Aorta (tissue), 5 donors: ENCODE data around the gene UBXN7. TPM values are rescaled to one million over a fixed set of nuclear protein-coding genes. Genes with fewer than 3 reads are reported as not detected.
"Not testable (repeated sequence)": the region's sequence is repeated elsewhere in the genome, so short reads cannot be mapped to it uniquely, and the experiment has no call there.

Source experiments
- ATAC-seq: fragments of 200-7000 bp; cut with Tn5 transposase; one replicate; pipeline ENCODE4 v1.9.1; 2022; ENCODE audit warnings: moderate library complexity; ENCODE audit not compliant: low FRiP score
- DNase-seq, 2 donors: peaks; one replicate each; pipeline ENCODE4 v3.0.0-alpha.2; 2020
- H3K27ac ChIP-seq, 2 donors: one replicate each; pipeline ENCODE4 v1.5.1; 2013; ENCODE audit warnings: low read length in 2 of 2, mild to moderate bottlenecking in 2 of 2, moderate library complexity in 2 of 2, control low read depth in 1 of 2, inconsistent platforms in 1 of 2, low read depth in 1 of 2
- H3K27me3 ChIP-seq, 2 donors: one replicate each; pipeline ENCODE4 v1.6.1; 2013; ENCODE audit warnings: control low read depth in 1 of 2, low read length in 1 of 2, mild to moderate bottlenecking in 1 of 2, moderate library complexity in 1 of 2; ENCODE audit not compliant: insufficient read depth in 2 of 2, control insufficient read depth in 1 of 2
- H3K36me3 ChIP-seq, 2 donors: one replicate each; pipeline ENCODE4 v1.6.1; 2013; ENCODE audit warnings: control low read depth in 1 of 2, low read length in 1 of 2, mild to moderate bottlenecking in 1 of 2; ENCODE audit not compliant: insufficient read depth in 2 of 2, control insufficient read depth in 1 of 2
- H3K4me1 ChIP-seq, 2 donors: one replicate each; pipeline ENCODE4 v1.6.1; 2013; ENCODE audit warnings: low read length in 2 of 2, control low read depth in 1 of 2, mild to moderate bottlenecking in 1 of 2, moderate library complexity in 1 of 2; ENCODE audit not compliant: insufficient read depth in 2 of 2, control insufficient read depth in 1 of 2
- H3K4me3 ChIP-seq, 2 donors: one replicate each; pipeline ENCODE4 v1.5.1; 2013; ENCODE audit warnings: low read length in 2 of 2, control low read depth in 1 of 2, mild to moderate bottlenecking in 1 of 2
- H3K9me3 ChIP-seq: one replicate; pipeline ENCODE4 v1.6.1; 2013; ENCODE audit warnings: mild to moderate bottlenecking, low read length; ENCODE audit not compliant: control insufficient read depth
- WGBS, 2 donors: extraction: QIAGEN DNeasy Blood & Tissue Kit; methylation state at CpG; one replicate each; pipeline ENCODE4 v1.1.7; 2013; 5-methylcytosine and 5-hydroxymethylcytosine counted together
- intact Hi-C, 2 donors: fragments of 100-400 bp; cut with DNase I; formaldehyde crosslinking; loops; one replicate each; pipeline versions ENCODE4 v1.14.2 to v1.15.0; 2022
- polyA plus RNA-seq, 2 donors: library from polyadenylated mRNA; stranded (reverse); fragments of 200-250 nt; gene quantifications; one replicate each; pipeline ENCODE4 v1.2.3, GENCODE V29; 2013
- total RNA-seq, 2 donors: library from RNA; stranded (reverse); fragmentation: NEBNext Ultra II Directional; extraction: Animal tissue kit (Norgen Biotek cat#: 25700); gene quantifications; one replicate each; pipeline ENCODE4 v1.2.1, GENCODE V29; 2021
- donor health status: healthy with polysubstance abuse.
- donor health status: Bipolar disorder and iron deficiency.
- donor health status: DM: no; HTN: no; CAD: no.
- donor health status: DM: no; HTN: no; CAD: no.
- donor health status: DM: yes; HTN: yes; CAD: no.

The UBXN7 gene
- total and polyA plus RNA-seq, 4 donors = 7.7 to 57.1 (median 24.9) TPM

GRCh38 chr3:196458063-196458462 lies 25.8 kb upstream of the UBXN7 start:
- Histone ChIP-seq H3K27ac (no peak overlapping the region), H3K36me3 (peaks cover 0 to 2% of the 10 kb centered on the region in 2 donors), H3K4me1 (no peaks in the 10 kb centered on the region), H3K4me3 (no peak overlapping the region), H3K9me3 (no peaks in the 10 kb centered on the region), H3K27me3 (no peaks in the 10 kb centered on the region)
- ATAC-seq (no peak), DNase-seq (no peak)
- intact Hi-C loops = no loop called here
- 71 to 72% methylated on average over 4 of the region's 4 CpGs for WGBS, 2 donors

DNA sequence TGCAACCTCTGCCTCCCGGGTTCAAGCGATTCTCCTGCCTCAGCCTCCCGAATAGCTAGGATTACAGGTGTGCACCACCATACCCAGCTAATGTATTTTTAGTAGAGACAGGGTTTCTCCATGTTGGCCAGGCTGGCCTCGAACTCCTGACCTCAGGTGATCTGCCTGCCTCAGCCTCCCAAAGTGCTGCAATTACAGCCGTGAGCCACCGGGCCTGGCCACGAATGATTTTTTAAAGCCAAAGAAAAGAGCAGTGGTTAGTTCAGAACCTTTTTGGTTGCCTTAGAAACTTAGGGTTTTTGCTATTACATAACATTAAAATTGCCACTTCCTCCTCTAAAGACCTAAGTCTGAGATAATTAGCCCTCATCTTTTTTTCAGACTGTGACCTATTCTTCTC lies 25.2 kb upstream of the UBXN7 start:
- H3K4me3 ChIP-seq, H3K4me1 ChIP-seq, H3K9me3 ChIP-seq, H3K27me3 ChIP-seq, H3K36me3 ChIP-seq, ATAC-seq, intact Hi-C loops, H3K27ac ChIP-seq, DNase-seq: not testable (repeated sequence)
- 62 to 74% methylated on average over 7 of the region's 7 CpGs for WGBS, 2 donors

GRCh38 chr3:196454935-196455334 lies 22.7 kb upstream of the UBXN7 start:
- intact Hi-C loops = no loop called here

GRCh38 chr3:196445391-196445790 lies 13.2 kb upstream of the UBXN7 start:
- H3K4me3 ChIP-seq, H3K36me3 ChIP-seq, intact Hi-C loops, H3K9me3 ChIP-seq, ATAC-seq, H3K27ac ChIP-seq, DNase-seq, H3K27me3 ChIP-seq, H3K4me1 ChIP-seq: not testable (repeated sequence)
- WGBS, 2 donors = 89 to 90% methylated on average over 7 of the region's 7 CpGs

More at GRCh38 chr3:196454935-196455334, 22.7 kb upstream of the UBXN7 start:
- Histone ChIP-seq H3K9me3 (no peaks in the 10 kb centered on the region), H3K4me1 (no peaks in the 10 kb centered on the region), H3K27ac (no peak overlapping the region), H3K27me3 (no peaks in the 10 kb centered on the region), H3K4me3 (no peak overlapping the region), H3K36me3 (peaks cover 0 to 2% of the 10 kb centered on the region in 2 donors)
- DNase-seq = no peak
- WGBS, 2 donors = 82 to 86% methylated on average over 6 of the region's 6 CpGs
- no peak for ATAC-seq

DNA sequence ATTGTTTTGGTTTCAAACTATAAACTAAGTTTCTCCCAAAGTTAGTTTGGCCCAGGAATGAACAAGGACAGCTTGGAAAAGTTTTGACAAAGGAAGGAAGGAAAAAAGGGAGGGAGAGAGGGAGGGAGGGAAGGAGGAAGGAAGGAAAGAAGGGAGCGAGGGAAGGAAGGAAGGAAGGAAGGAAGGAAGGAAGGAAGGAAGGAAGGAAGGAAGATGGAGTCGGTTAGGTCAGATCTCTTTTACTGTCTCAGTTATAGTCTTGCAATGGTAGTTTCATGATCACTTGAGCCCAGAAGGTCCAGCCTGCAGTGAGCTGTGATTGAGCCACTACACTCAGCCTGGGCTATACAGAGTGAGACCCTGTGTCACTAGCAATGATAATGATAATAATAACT lies 12.3 kb upstream of the UBXN7 start:
- DNase-seq (no peak), ATAC-seq (no peak)
- no peaks in the 10 kb centered on the region for H3K4me1 ChIP-seq
- H3K27ac ChIP-seq = no peak overlapping the region
- no peaks in the 10 kb centered on the region for H3K36me3 ChIP-seq
- H3K27me3 ChIP-seq = no peaks in the 10 kb centered on the region
- no peak overlapping the region for H3K4me3 ChIP-seq
- intact Hi-C loops = no loop called here
- H3K9me3 ChIP-seq = no peaks in the 10 kb centered on the region
- 61 to 64% methylated on average over 2 of the region's 2 CpGs for WGBS, 2 donors

GRCh38 chr3:196440696-196441095 lies 8.5 kb upstream of the UBXN7 start:
- H3K4me3 ChIP-seq = no peak overlapping the region
- no peaks in the 10 kb centered on the region for H3K36me3 ChIP-seq
- H3K9me3 ChIP-seq = no peaks in the 10 kb centered on the region
- no peak overlapping the region for H3K27ac ChIP-seq
- ATAC-seq (no peak), DNase-seq (no peak)
- intact Hi-C loops = no loop called here
- WGBS, 2 donors = 64 to 65% methylated on average over 3 of the region's 3 CpGs
- no peaks in the 10 kb centered on the region for H3K27me3 ChIP-seq
- H3K4me1 ChIP-seq = no peaks in the 10 kb centered on the region

DNA sequence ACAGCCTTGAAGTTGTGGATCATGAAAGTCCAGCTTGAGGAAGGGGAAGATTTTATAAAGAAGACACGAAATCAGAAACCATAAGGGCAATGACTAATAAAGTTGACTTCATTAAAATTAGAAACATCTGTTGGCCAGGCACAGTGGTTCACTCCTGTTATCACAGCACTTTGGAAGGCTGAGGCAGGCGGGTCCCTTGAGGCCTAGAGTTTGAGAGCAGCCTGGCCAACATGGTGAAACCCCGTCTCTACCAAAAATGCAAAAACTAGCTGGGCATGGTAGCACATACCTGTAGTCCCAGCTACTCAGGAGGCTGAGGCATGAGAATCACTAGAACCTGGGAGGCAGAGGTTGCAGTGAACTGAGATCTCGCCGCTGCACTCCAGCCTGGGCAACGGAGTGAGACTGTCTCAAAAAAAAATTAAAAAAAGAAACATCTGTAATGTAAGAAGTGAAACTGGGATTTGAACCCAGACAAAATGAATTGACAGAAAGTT lies 7.9 kb upstream of the UBXN7 start:
- H3K27me3 ChIP-seq = no peaks in the 10 kb centered on the region
- no peaks in the 10 kb centered on the region for H3K9me3 ChIP-seq
- intact Hi-C loops = no loop called here
- no peak overlapping the region for H3K4me3 ChIP-seq
- DNase-seq (no peak), ATAC-seq (no peak)
- H3K4me1 ChIP-seq = no peaks in the 10 kb centered on the region
- H3K27ac ChIP-seq = no peak overlapping the region
- WGBS, 2 donors = 59 to 60% methylated on average over 6 of the region's 6 CpGs
- H3K36me3 ChIP-seq = no peaks in the 10 kb centered on the region

DNA sequence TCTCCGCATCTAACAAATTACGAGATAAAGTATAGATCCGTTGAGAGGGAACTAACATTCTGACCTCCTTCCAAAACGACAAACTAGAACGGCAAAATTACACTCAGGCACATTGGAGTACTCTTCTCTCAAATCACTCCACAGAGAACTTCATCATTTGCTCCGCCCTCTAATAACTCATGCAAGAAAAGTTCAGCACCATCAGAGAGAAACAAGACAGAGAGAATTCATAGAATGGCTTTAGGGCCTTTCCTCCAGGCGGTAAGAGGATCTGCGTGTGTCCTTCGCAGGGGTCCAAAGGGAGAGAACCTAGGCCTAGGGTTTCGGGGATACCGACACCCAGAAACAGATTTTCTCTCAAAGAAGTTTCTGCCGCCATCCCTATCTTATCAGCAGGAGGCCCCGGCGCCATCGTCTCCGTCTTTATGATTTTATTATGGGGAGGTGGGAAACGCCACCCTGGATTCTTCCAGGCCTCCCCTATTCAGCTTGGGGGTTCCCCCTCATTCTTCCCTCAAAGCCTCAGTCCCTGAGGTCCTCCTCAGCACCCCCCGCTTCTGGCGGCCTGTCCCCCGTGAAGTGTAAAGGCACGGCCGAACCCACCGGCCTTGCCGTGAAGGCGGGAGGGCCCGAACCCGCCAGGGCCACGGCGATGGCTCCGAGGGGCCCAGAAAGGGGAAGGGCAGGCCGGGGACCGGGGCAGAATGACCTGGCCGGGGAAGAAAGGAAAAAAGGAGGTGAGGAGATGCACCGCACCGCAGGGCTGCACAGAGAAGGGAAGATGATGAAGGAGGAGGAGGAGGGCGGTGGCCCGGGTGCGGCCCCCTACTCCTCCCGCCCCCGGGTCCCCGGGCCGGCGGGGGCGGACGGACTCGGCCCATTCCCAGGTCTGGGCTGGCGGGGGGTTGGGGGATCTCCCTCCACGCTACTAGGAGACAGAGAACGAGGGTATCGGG lies 768 bp downstream of the UBXN7 start:
- Histone ChIP-seq H3K4me3 (peak overlapping the region; percentile 56 to 78), H3K9me3 (no peaks in the 10 kb centered on the region), H3K4me1 (no peaks in the 10 kb centered on the region), H3K36me3 (no peaks in the 10 kb centered on the region), H3K27ac (peak overlapping the region; percentile 56 to 60), H3K27me3 (no peaks in the 10 kb centered on the region)
- intact Hi-C loops = loop anchor here (2.0 to 5.0 kb wide), 3 partner anchors 71 to 137 kb away; partner anchors contain the start of genes RNF168 (in 2 of the 2), FBXO45 (in 1 of the 2) and WDR53 (in 1 of the 2)
- 1% methylated on average over 49 to 50 of the region's 50 CpGs for WGBS, 2 donors
- ATAC-seq (peak; percentile 62), DNase-seq (peak; percentile 46 to 82)

- H3K4me3 ChIP-seq = no peak overlapping the region
- H3K9me3 ChIP-seq = no peaks in the 10 kb centered on the region
- no peaks in the 10 kb centered on the region for H3K36me3 ChIP-seq
- no peak for DNase-seq
- H3K27ac ChIP-seq = no peak overlapping the region
- no peaks in the 10 kb centered on the region for H3K4me1 ChIP-seq
- ATAC-seq = no peak
- H3K27me3 ChIP-seq = no peaks in the 10 kb centered on the region
- 85 to 86% methylated on average over 6 of the region's 6 CpGs for WGBS, 2 donors
- intact Hi-C loops = no loop called here
These were observed 4.2 kb downstream of the UBXN7 start for GRCh38 chr3:196428041-196428440.
